Erythroblast (primary cell): ENCODE measurements around the gene GPR35.

Experiments used
- GATA1 ChIP-seq: IDR thresholded peaks from 2 replicates; pipeline ENCODE4 v1.6.1; 2011; ENCODE audit warnings: low read depth, mild to moderate bottlenecking, control low read depth, low read length, moderate library complexity
- POLR2A ChIP-seq: IDR thresholded peaks from 2 replicates; pipeline ENCODE4 v1.6.1; 2011; ENCODE audit warnings: mild to moderate bottlenecking, low read length

GRCh38 chr2:240593026-240593702 lies 32.1 kb upstream of the GPR35 start:
- TF ChIP-seq POLR2A: no peak
- no peak for TF ChIP-seq GATA1
